Measurements from ENCODE around the gene HUS1B.
A peak's percentile ranks its signal among the peaks of the same experiment; 100 is the strongest.

Gene HUS1B

GRCh38 chr6:689223-689622 lies 32.3 kb upstream of the HUS1B start:
- H3K4me3 ChIP-seq (ENCODE audit: low read depth, low read length): no peak overlapping the region
- TF ChIP-seq CTCF (IDR thresholded peaks at IDR 0.05; ENCODE audit: low read depth, low read length): no peak
- in situ Hi-C loops (cut with HindIII; ENCODE audit: low sequenced_read_pairs): no loop called here
- DNase-seq (ENCODE audit: low read depth, low spot score): no peak

DNA sequence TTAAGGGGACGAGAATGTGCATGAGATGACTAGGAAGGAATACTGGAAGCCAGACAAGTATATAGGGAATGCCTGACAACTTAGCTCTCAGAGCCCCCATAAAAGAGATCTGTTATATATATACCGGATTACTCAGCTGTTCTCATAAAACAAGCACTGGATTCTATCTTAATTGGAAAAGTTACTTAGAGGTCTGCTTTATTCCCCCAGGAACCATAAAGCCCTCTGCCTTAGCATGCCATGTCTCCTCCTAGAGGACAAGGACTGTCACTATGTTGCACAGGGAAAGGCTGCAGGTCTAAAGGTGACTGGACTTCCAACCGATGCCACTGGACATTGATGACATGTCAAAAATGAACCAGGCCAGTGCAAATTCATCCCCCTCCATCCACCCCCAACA lies 29.6 kb upstream of the HUS1B start:
- H3K4me3 ChIP-seq (ENCODE audit: low read depth, low read length): no peak overlapping the region
- in situ Hi-C loops (cut with HindIII; ENCODE audit: low sequenced_read_pairs): no loop called here
- no peak for DNase-seq (ENCODE audit: low read depth, low spot score)
- peak; percentile 30 for TF ChIP-seq CTCF (IDR thresholded peaks at IDR 0.05; ENCODE audit: low read depth, low read length)

- no peak overlapping the region for H3K4me3 ChIP-seq (ENCODE audit: low read depth, low read length)
- DNase-seq (ENCODE audit: low read depth, low spot score): peak; percentile 46
- no peak for TF ChIP-seq CTCF (IDR thresholded peaks at IDR 0.05; ENCODE audit: low read depth, low read length)
- in situ Hi-C loops (cut with HindIII; ENCODE audit: low sequenced_read_pairs): no loop called here
These were observed 28.1 kb upstream of the HUS1B start for GRCh38 chr6:684831-685636.

GRCh38 chr6:683742-684440 lies 27.0 kb upstream of the HUS1B start:
- H3K4me3 ChIP-seq (ENCODE audit: low read depth, low read length): peak overlapping the region; percentile 29
- in situ Hi-C loops (cut with HindIII; ENCODE audit: low sequenced_read_pairs): no loop called here
- no peak for TF ChIP-seq CTCF (IDR thresholded peaks at IDR 0.05; ENCODE audit: low read depth, low read length)
- DNase-seq (ENCODE audit: low read depth, low spot score): peak; percentile 80

DNA sequence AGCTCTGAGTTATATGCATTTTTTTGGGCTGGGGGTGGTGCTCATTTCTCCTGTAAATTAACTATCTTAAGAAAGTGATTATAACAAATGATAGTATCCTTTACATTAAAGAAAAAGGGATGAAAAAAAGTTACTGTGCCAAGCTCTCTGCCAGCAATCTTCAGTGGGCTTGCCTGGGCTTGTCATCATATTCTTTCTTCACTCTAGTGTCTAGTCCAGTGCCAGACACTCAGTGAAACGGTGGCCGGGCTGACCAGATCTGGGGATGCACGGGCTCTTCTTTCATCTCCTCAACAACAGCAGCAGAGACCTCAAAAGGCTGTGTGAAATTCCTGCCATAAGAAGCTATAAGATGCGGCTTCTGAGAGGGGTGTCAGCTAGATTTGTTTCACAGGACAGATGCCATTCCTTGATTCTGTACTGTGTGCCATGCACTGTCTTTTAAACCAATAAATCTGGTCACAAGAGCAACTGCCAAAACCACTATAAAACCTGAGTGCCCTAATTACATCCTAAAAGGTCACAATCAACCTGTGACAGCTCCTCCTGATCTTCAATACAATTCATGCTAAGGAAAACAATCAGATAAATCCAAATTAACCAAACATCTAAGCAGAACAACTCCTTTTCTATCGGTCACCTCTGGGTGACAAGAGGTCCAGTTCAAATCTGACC lies 23.9 kb upstream of the HUS1B start:
- no peak for DNase-seq (ENCODE audit: low read depth, low spot score)
- no peak for TF ChIP-seq CTCF (IDR thresholded peaks at IDR 0.05; ENCODE audit: low read depth, low read length)
- in situ Hi-C loops (cut with HindIII; ENCODE audit: low sequenced_read_pairs): no loop called here
- H3K4me3 ChIP-seq (ENCODE audit: low read depth, low read length): no peak overlapping the region

DNA sequence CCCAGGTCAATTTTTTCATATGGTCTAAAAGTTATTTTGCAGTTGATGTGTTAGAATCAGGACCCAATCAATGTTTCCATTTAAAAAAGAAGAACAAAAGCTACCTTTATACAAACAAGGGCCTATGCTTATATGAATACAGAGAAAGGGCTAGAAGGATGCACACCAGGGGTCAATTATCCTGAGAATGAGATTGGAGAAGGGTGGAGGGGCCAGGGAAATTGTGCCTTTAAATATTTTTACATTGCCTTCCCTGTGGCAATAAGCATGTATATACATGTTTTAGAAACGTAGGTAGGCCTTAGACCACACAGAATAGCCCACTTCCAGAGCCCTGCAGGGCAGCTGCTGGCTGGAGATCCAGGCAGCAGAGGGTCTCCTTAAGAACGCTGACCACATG lies 23.4 kb upstream of the HUS1B start:
- in situ Hi-C loops (cut with HindIII; ENCODE audit: low sequenced_read_pairs): no loop called here
- no peak for TF ChIP-seq CTCF (IDR thresholded peaks at IDR 0.05; ENCODE audit: low read depth, low read length)
- H3K4me3 ChIP-seq (ENCODE audit: low read depth, low read length): no peak overlapping the region
- no peak for DNase-seq (ENCODE audit: low read depth, low spot score)

Measured in astrocyte of the spinal cord (primary cell).